Body of pancreas (tissue), 4 donors: ENCODE data around the gene OR14J1.
"Not testable (repeated sequence)": the region's sequence is repeated elsewhere in the genome, so short reads cannot be mapped to it uniquely, and the experiment has no call there.

Source experiments
- CTCF ChIP-seq, 7 experiments: fragments of 450-650 bp in 4 of 7; fragments of 200-600 bp in 3 of 7; sonication (generic) in 3 of 7; IDR thresholded peaks; one replicate each; pipeline ENCODE4 v1.5.1; 2016 to 2019; ENCODE audit warnings: antibody characterized with exemption in 7 of 7
- POLR2A ChIP-seq, 3 donors: fragments of 450-650 bp; IDR thresholded peaks; one replicate each; pipeline ENCODE4 v1.6.1; 2016; ENCODE audit warnings: antibody characterized with exemption in 3 of 3, mild to moderate bottlenecking in 2 of 3

GRCh38 chr6:29349348-29349747 is 47.8 kb downstream of the OR14J1 start:
- not testable (repeated sequence) for TF ChIP-seq CTCF, POLR2A (IDR thresholded peaks at IDR 0.05)
